Neural cell (in vitro differentiated cells): ENCODE results near the gene ADAR.

Experiments used
- EP300 ChIP-seq: fragments of 450-650 bp; conservative IDR thresholded peaks from 2 replicates; pipeline ENCODE4 v1.6.1; 2014; ENCODE audit warnings: antibody characterized with exemption, mild to moderate bottlenecking, moderate library complexity; ENCODE audit not compliant: poor library complexity, severe bottlenecking
- EZH2 ChIP-seq: fragments of 200-600, 300-800 bp; shearing (Covaris generic), sonication (generic); IDR thresholded peaks from 2 replicates; pipeline ENCODE4 v1.6.1; 2014; ENCODE audit warnings: antibody characterized with exemption, low read length, borderline replicate concordance, mild to moderate bottlenecking; ENCODE audit not compliant: insufficient read depth, poor library complexity, severe bottlenecking
- POLR2AphosphoS5 ChIP-seq: IDR thresholded peaks from 2 replicates; pipeline ENCODE4 v1.6.1; 2012
- TF ChIP-seq, protein P1 (sequence below): fragments of 450-650 bp; IDR thresholded peaks from 2 replicates; pipeline ENCODE4 v1.5.1; 2014; ENCODE audit warnings: antibody characterized with exemption, mild to moderate bottlenecking, moderate library complexity; ENCODE audit not compliant: poor library complexity, severe bottlenecking
- TF ChIP-seq, protein P2 (sequence below): IDR thresholded peaks from 2 replicates; pipeline ENCODE4 v1.6.1; 2012; ENCODE audit warnings: borderline replicate concordance

DNA sequence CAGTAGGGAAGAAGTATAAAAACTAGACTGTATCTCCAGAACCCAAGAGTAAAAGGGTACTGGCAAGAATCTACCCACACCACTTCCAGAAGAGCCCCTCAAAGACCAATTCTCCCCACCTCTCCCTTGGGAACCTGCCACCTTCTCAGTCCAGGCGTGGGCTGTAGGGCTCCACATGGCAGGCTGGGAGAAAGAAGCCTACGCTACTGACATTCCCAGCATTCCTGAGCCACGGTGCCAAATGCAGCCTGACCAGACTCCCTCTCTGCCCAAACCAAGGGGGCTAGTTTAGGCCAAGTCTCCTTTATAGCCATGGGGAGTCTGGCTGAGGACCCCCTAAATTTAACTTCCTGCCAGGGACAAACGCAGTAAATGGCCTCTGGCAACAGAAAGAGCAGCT lies 51.6 kb downstream of the ADAR start:
- TF ChIP-seq, protein P1, sequence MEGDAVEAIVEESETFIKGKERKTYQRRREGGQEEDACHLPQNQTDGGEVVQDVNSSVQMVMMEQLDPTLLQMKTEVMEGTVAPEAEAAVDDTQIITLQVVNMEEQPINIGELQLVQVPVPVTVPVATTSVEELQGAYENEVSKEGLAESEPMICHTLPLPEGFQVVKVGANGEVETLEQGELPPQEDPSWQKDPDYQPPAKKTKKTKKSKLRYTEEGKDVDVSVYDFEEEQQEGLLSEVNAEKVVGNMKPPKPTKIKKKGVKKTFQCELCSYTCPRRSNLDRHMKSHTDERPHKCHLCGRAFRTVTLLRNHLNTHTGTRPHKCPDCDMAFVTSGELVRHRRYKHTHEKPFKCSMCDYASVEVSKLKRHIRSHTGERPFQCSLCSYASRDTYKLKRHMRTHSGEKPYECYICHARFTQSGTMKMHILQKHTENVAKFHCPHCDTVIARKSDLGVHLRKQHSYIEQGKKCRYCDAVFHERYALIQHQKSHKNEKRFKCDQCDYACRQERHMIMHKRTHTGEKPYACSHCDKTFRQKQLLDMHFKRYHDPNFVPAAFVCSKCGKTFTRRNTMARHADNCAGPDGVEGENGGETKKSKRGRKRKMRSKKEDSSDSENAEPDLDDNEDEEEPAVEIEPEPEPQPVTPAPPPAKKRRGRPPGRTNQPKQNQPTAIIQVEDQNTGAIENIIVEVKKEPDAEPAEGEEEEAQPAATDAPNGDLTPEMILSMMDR: no peak
- TF ChIP-seq, protein P2, sequence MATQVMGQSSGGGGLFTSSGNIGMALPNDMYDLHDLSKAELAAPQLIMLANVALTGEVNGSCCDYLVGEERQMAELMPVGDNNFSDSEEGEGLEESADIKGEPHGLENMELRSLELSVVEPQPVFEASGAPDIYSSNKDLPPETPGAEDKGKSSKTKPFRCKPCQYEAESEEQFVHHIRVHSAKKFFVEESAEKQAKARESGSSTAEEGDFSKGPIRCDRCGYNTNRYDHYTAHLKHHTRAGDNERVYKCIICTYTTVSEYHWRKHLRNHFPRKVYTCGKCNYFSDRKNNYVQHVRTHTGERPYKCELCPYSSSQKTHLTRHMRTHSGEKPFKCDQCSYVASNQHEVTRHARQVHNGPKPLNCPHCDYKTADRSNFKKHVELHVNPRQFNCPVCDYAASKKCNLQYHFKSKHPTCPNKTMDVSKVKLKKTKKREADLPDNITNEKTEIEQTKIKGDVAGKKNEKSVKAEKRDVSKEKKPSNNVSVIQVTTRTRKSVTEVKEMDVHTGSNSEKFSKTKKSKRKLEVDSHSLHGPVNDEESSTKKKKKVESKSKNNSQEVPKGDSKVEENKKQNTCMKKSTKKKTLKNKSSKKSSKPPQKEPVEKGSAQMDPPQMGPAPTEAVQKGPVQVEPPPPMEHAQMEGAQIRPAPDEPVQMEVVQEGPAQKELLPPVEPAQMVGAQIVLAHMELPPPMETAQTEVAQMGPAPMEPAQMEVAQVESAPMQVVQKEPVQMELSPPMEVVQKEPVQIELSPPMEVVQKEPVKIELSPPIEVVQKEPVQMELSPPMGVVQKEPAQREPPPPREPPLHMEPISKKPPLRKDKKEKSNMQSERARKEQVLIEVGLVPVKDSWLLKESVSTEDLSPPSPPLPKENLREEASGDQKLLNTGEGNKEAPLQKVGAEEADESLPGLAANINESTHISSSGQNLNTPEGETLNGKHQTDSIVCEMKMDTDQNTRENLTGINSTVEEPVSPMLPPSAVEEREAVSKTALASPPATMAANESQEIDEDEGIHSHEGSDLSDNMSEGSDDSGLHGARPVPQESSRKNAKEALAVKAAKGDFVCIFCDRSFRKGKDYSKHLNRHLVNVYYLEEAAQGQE: no peak
- TF ChIP-seq EZH2 (no peak), POLR2AphosphoS5 (no peak), EP300 (no peak)
